WTC11 (cell line): ENCODE results near the gene SRPX. TPM values are rescaled to one million over a fixed set of nuclear protein-coding genes. Genes with fewer than 3 reads are reported as not detected.

ENCODE experiments used
- ATAC-seq: fragments of 200-7000 bp; cut with Tn5 transposase; 2 replicates; pipeline ENCODE4 v1.10.0; 2021; ENCODE audit warnings: mild to moderate bottlenecking, moderate library complexity
- CTCF ChIA-PET: fragments of 300-600 bp; sonication (Branson Sonifier 250); formaldehyde crosslinking; loops from one replicate; lab custom pipeline; 2021; ENCODE audit warnings: antibody characterized with exemption; lab: Charles Lee
- POLR2A ChIA-PET: fragments of 350-600 bp; sonication (Branson Sonifier 250); formaldehyde crosslinking; loops from one replicate; lab custom pipeline; 2021; ENCODE audit warnings: antibody characterized with exemption; lab: Charles Lee
- DNase-seq: peaks from one replicate; pipeline ENCODE4 v3.0.0; 2021; ENCODE audit warnings: low spot score
- H3K27ac Mint-ChIP-seq: 2 replicates; pipeline ENCODE4 v1.8.0; 2021; ENCODE audit warnings: mixed read lengths
- H3K27me3 Mint-ChIP-seq: 2 replicates; pipeline ENCODE4 v1.8.0; 2021; ENCODE audit warnings: low read depth, mild to moderate bottlenecking, moderate library complexity, mixed read lengths
- H3K36me3 Mint-ChIP-seq: 2 replicates; pipeline ENCODE4 v1.8.0; 2021; ENCODE audit warnings: mixed read lengths
- H3K4me1 Mint-ChIP-seq: 2 replicates; pipeline ENCODE4 v1.8.0; 2022; ENCODE audit warnings: mixed read lengths
- H3K4me3 Mint-ChIP-seq: 2 replicates; pipeline ENCODE4 v1.8.0; 2021; ENCODE audit warnings: mild to moderate bottlenecking, moderate library complexity, mixed read lengths
- H3K9me3 Mint-ChIP-seq: 2 replicates; pipeline ENCODE4 v1.8.0; 2021; ENCODE audit warnings: mixed read lengths
- AFF4 ChIP-seq: sonication (generic); formaldehyde crosslinking; IDR thresholded peaks from 2 replicates; pipeline ENCODE4 v1.8.1; 2023; ENCODE audit warnings: mild to moderate bottlenecking, missing genetic modification reagents, borderline replicate concordance
- ARID4B ChIP-seq: sonication (generic); formaldehyde crosslinking; IDR thresholded peaks from 2 replicates; pipeline ENCODE4 v1.8.0; 2023; ENCODE audit warnings: missing genetic modification reagents, mild to moderate bottlenecking, borderline replicate concordance
- ATF2 ChIP-seq: sonication (generic); formaldehyde crosslinking; IDR thresholded peaks from 2 replicates; pipeline ENCODE4 v1.8.1; 2022; ENCODE audit warnings: low read depth, missing genetic modification reagents, borderline replicate concordance
- CBFB ChIP-seq: sonication (generic); formaldehyde crosslinking; IDR thresholded peaks from 2 replicates; pipeline ENCODE4 v1.8.1; 2022; ENCODE audit warnings: mild to moderate bottlenecking, low read depth, missing genetic modification reagents
- CDX4 ChIP-seq: fragments of 250-450 bp; sonication (Bioruptor Pico); IDR thresholded peaks from 2 replicates; pipeline ENCODE4 v1.9.0; 2021; ENCODE audit warnings: moderate library complexity, mild to moderate bottlenecking, inconsistent platforms, borderline replicate concordance
- E2F5 ChIP-seq: sonication (generic); formaldehyde crosslinking; IDR thresholded peaks from 2 replicates; pipeline ENCODE4 v1.8.1; 2022; ENCODE audit warnings: mild to moderate bottlenecking, moderate library complexity, missing genetic modification reagents
- ERG ChIP-seq: fragments of 250-450 bp; sonication (Bioruptor Pico); IDR thresholded peaks from 2 replicates; pipeline ENCODE4 v1.8.0; 2021; ENCODE audit warnings: mild to moderate bottlenecking
- GABPB1 ChIP-seq: sonication (generic); formaldehyde crosslinking; IDR thresholded peaks from 2 replicates; pipeline ENCODE4 v1.8.1; 2023; ENCODE audit warnings: mild to moderate bottlenecking, missing genetic modification reagents
- HMGA2 ChIP-seq: fragments of 250-450 bp; sonication (Bioruptor Pico); IDR thresholded peaks from 2 replicates; pipeline ENCODE4 v1.4.0; 2021; ENCODE audit warnings: mild to moderate bottlenecking, moderate library complexity
- RELA ChIP-seq: sonication (generic); formaldehyde crosslinking; IDR thresholded peaks from 2 replicates; pipeline ENCODE4 v1.8.1; 2022; ENCODE audit warnings: missing genetic modification reagents, mild to moderate bottlenecking, borderline replicate concordance
- RORB ChIP-seq: fragments of 250-450 bp; sonication (Bioruptor Pico); IDR thresholded peaks from 2 replicates; pipeline ENCODE4 v1.9.0; 2021; ENCODE audit warnings: mild to moderate bottlenecking
- TEAD4 ChIP-seq: sonication (generic); formaldehyde crosslinking; IDR thresholded peaks from 2 replicates; pipeline ENCODE4 v1.8.0; 2022; ENCODE audit warnings: mild to moderate bottlenecking, missing genetic modification reagents
- TP53 ChIP-seq: sonication (generic); formaldehyde crosslinking; IDR thresholded peaks from 2 replicates; pipeline ENCODE4 v1.8.1; 2023; ENCODE audit warnings: mild to moderate bottlenecking, missing genetic modification reagents
- USF1 ChIP-seq: sonication (generic); formaldehyde crosslinking; IDR thresholded peaks from 2 replicates; pipeline ENCODE4 v1.8.0; 2022; ENCODE audit warnings: mild to moderate bottlenecking, missing genetic modification reagents
- USF2 ChIP-seq: sonication (generic); formaldehyde crosslinking; IDR thresholded peaks from 2 replicates; pipeline ENCODE4 v1.8.1; 2023; ENCODE audit warnings: mild to moderate bottlenecking, missing genetic modification reagents, moderate library complexity
- ZMAT4 ChIP-seq: fragments of 250-450 bp; sonication (Bioruptor Pico); IDR thresholded peaks from 2 replicates; pipeline ENCODE4 v1.9.0; 2021; ENCODE audit warnings: mild to moderate bottlenecking
- ZNF121 ChIP-seq: sonication (generic); formaldehyde crosslinking; IDR thresholded peaks from 2 replicates; pipeline ENCODE4 v1.8.0; 2023; ENCODE audit warnings: missing genetic modification reagents
- ZNF263 ChIP-seq: sonication (generic); formaldehyde crosslinking; IDR thresholded peaks from 2 replicates; pipeline ENCODE4 v1.8.1; 2022; ENCODE audit warnings: low read depth, mild to moderate bottlenecking, moderate library complexity, missing genetic modification reagents
- ZNF396 ChIP-seq: fragments of 250-450 bp; sonication (Bioruptor Pico); IDR thresholded peaks from 2 replicates; pipeline ENCODE4 v1.8.0; 2021; ENCODE audit warnings: mild to moderate bottlenecking, moderate library complexity, borderline replicate concordance
- ZNF671 ChIP-seq: fragments of 250-450 bp; sonication (Bioruptor Pico); IDR thresholded peaks from 2 replicates; pipeline ENCODE4 v1.8.0; 2021; ENCODE audit warnings: mild to moderate bottlenecking
- total RNA-seq: library from RNA; stranded (reverse); gene quantifications from 3 replicates; pipeline ENCODE4 v1.2.3, GENCODE V29; 2021

Gene SRPX
- total RNA-seq, 1 experiment from 2014 or later: 7.7 TPM

GRCh38 chrX:38249965-38250364 is 29.3 kb upstream of the SRPX start (continued):
- no peak for TF ChIP-seq ARID4B (CRISPR knock-in tag)

GRCh38 chrX:38247051-38247450 is 26.4 kb upstream of the SRPX start:
- DNase-seq: no peak
- ChIA-PET POLR2A (no interaction called here), CTCF (no interaction called here)

GRCh38 chrX:38240541-38240940 is 19.9 kb upstream of the SRPX start:
- no peaks in the 10 kb centered on the region for H3K9me3 Mint-ChIP-seq
- ATAC-seq (no peak), DNase-seq (no peak)
- H3K27me3 Mint-ChIP-seq: peaks cover 2% of the 10 kb centered on the region
- no peaks in the 10 kb centered on the region for H3K36me3 Mint-ChIP-seq
- H3K4me3 Mint-ChIP-seq: no peak overlapping the region
- H3K27ac Mint-ChIP-seq: no peak overlapping the region
- CTCF ChIA-PET: no interaction called here
- TF ChIP-seq RORB (CRISPR knock-in tag): no peak
- no peak for TF ChIP-seq USF2 (CRISPR knock-in tag)
- no peak for TF ChIP-seq TP53 (CRISPR knock-in tag)
- no peak for TF ChIP-seq ZNF671
- no peak for TF ChIP-seq ZMAT4 (CRISPR knock-in tag)
- TF ChIP-seq CDX4 (CRISPR knock-in tag): no peak
- no peak for TF ChIP-seq E2F5 (CRISPR knock-in tag)
- TF ChIP-seq ZNF396: no peak
- TF ChIP-seq AFF4 (CRISPR knock-in tag): no peak
- no peak for TF ChIP-seq CBFB (CRISPR knock-in tag)
- TF ChIP-seq ZNF121 (CRISPR knock-in tag): no peak
- TF ChIP-seq ATF2 (CRISPR knock-in tag): no peak
- no peak for TF ChIP-seq ERG (CRISPR knock-in tag)
- no peak for TF ChIP-seq RELA (CRISPR knock-in tag)
- no peak for TF ChIP-seq USF1 (CRISPR knock-in tag)
- no peak for TF ChIP-seq GABPB1
- TF ChIP-seq, all 79 proteins: peak for 0
- H3K4me1 Mint-ChIP-seq: peaks cover under 1% of the 10 kb centered on the region; the same call in 1 of the 2 replicates
- POLR2A ChIA-PET: no interaction called here

More at GRCh38 chrX:38247051-38247450, 26.4 kb upstream of the SRPX start:
- no peaks in the 10 kb centered on the region for H3K36me3 Mint-ChIP-seq
- H3K9me3 Mint-ChIP-seq: no peaks in the 10 kb centered on the region
- ATAC-seq: no peak
- H3K27me3 Mint-ChIP-seq: no peaks in the 10 kb centered on the region
- TF ChIP-seq ZNF263 (no peak), HMGA2 (no peak), TEAD4 (no peak)
- no peak overlapping the region for H3K4me3 Mint-ChIP-seq
- H3K4me1 Mint-ChIP-seq: peaks cover 8% of the 10 kb centered on the region; the same call in 1 of the 2 replicates
- H3K27ac Mint-ChIP-seq: no peak overlapping the region
